IMR-90 (cell line): Measurements from ENCODE around the gene FAM110D. TPM values are rescaled to one million over a fixed set of nuclear protein-coding genes. Genes with fewer than 3 reads are reported as not detected.
A peak's percentile ranks its signal among the peaks of the same experiment; 100 is the strongest.

ENCODE experiments used
- ATAC-seq: fragments of 200-7000 bp; cut with Tn5 transposase; 2 replicates; pipeline ENCODE4 v1.9.1; 2020; ENCODE audit warnings: low read depth, mild to moderate bottlenecking, moderate library complexity
- BruUV-seq: library from RNA; stranded (reverse); fragments of 400-500 nt; replicated peaks from 2 replicates; lab custom pipeline; 2021; lab: Mats Ljungman, UMichigan
- CTCF ChIA-PET: fragments of 300-600 bp; formaldehyde crosslinking; extraction: SDS; loops from one replicate; lab custom pipeline; 2021; ENCODE audit warnings: antibody characterized with exemption; lab: Yijun Ruan, JAX
- POLR2A ChIA-PET: fragments of 300-600 bp; sonication (Branson Sonifier 250); formaldehyde crosslinking; loops from one replicate; lab custom pipeline; 2022; ENCODE audit warnings: antibody characterized with exemption; ENCODE audit not compliant: unreplicated experiment; lab: Charles Lee
- DNase-seq: peaks from one replicate; pipeline ENCODE4 v3.0.0; 2013
- H2AFZ ChIP-seq: replicated peaks from 2 replicates; pipeline ENCODE3; 2013; ENCODE audit warnings: low read length, mild to moderate bottlenecking; ENCODE audit not compliant: poor library complexity
- H2AK5ac ChIP-seq: 2 replicates; pipeline ENCODE4 v1.6.1; 2013; ENCODE audit warnings: low read depth, low read length, inconsistent platforms
- H2AK9ac ChIP-seq: replicated peaks from 2 replicates; pipeline ENCODE3; 2013; ENCODE audit warnings: mild to moderate bottlenecking, low read depth, low read length, moderate library complexity; ENCODE audit not compliant: poor library complexity
- H2BK120ac ChIP-seq: 2 replicates; pipeline ENCODE4 v1.6.1; 2013; ENCODE audit warnings: low read depth, low read length, inconsistent platforms
- H2BK15ac ChIP-seq: 3 replicates; pipeline ENCODE4 v1.6.1; 2013; ENCODE audit warnings: low read depth, low read length, inconsistent platforms
- H2BK20ac ChIP-seq: 2 replicates; pipeline ENCODE4 v1.6.1; 2013; ENCODE audit warnings: low read depth, mild to moderate bottlenecking, inconsistent platforms, low read length, moderate library complexity
- H2BK5ac ChIP-seq: 2 replicates; pipeline ENCODE4 v1.6.1; 2013; ENCODE audit warnings: mild to moderate bottlenecking, low read depth, low read length, inconsistent platforms; ENCODE audit not compliant: poor library complexity, severe bottlenecking
- H3K14ac ChIP-seq: replicated peaks from 2 replicates; pipeline ENCODE4 v1.6.1; 2013; ENCODE audit warnings: low read depth, low read length, inconsistent platforms
- H3K18ac ChIP-seq: 2 replicates; pipeline ENCODE4 v1.6.1; 2013; ENCODE audit warnings: low read depth, low read length, control low read depth
- H3K23ac ChIP-seq: 2 replicates; pipeline ENCODE4 v1.6.1; 2013; ENCODE audit warnings: low read depth, low read length, inconsistent platforms
- H3K27ac ChIP-seq: 2 replicates; pipeline ENCODE4 v1.5.1; 2013; ENCODE audit warnings: mild to moderate bottlenecking, control low read depth, low read length; ENCODE audit not compliant: insufficient read depth
- H3K27me3 ChIP-seq: 2 replicates; pipeline ENCODE4 v1.6.1; 2013; ENCODE audit warnings: low read length; ENCODE audit not compliant: control insufficient read depth, insufficient read depth
- H3K36me3 ChIP-seq: 2 replicates; pipeline ENCODE4 v1.6.1; 2013; ENCODE audit warnings: low read length, mixed read lengths; ENCODE audit not compliant: control insufficient read depth, insufficient read depth
- H3K4ac ChIP-seq: 2 replicates; pipeline ENCODE4 v1.6.1; 2013; ENCODE audit warnings: low read depth, low read length, inconsistent platforms
- H3K4me1 ChIP-seq: 2 replicates; pipeline ENCODE4 v1.6.1; 2013; ENCODE audit warnings: low read length, mixed read lengths; ENCODE audit not compliant: control insufficient read depth, insufficient read depth
- H3K4me2 ChIP-seq: 2 replicates; pipeline ENCODE4 v1.6.1; 2013; ENCODE audit warnings: low read depth, mild to moderate bottlenecking, control low read depth, low read length, moderate library complexity
- H3K4me3 ChIP-seq: 2 replicates; pipeline ENCODE4 v1.5.1; 2013; ENCODE audit warnings: low read depth, mild to moderate bottlenecking, control low read depth, low read length, moderate library complexity; ENCODE audit not compliant: insufficient read depth
- H3K56ac ChIP-seq: 2 replicates; pipeline ENCODE4 v1.6.1; 2013; ENCODE audit warnings: low read length, inconsistent platforms; ENCODE audit not compliant: insufficient read depth; ENCODE audit errors: extremely low read depth
- H3K79me1 ChIP-seq, 2 experiments: 2 replicates each; pipeline ENCODE4 v1.6.1; 2013; ENCODE audit warnings: low read length in 2 of 2, inconsistent platforms in 1 of 2, low read depth in 1 of 2
- H3K9ac ChIP-seq: 2 replicates; pipeline ENCODE4 v1.6.1; 2013; ENCODE audit warnings: low read depth, low read length, control low read depth
- H3K9me1 ChIP-seq: 2 replicates; pipeline ENCODE4 v1.6.1; 2013; ENCODE audit warnings: low read length, inconsistent platforms; ENCODE audit not compliant: insufficient read depth
- H3K9me3 ChIP-seq: 2 replicates; pipeline ENCODE4 v1.6.1; 2013; ENCODE audit warnings: low read length; ENCODE audit not compliant: control insufficient read depth, insufficient read depth
- H4K20me1 ChIP-seq: 2 replicates; pipeline ENCODE4 v1.6.1; 2013; ENCODE audit warnings: low read length, inconsistent platforms; ENCODE audit not compliant: insufficient read depth
- H4K5ac ChIP-seq: 2 replicates; pipeline ENCODE4 v1.6.1; 2013; ENCODE audit warnings: mild to moderate bottlenecking, low read depth, low read length, control low read depth
- H4K8ac ChIP-seq, 2 experiments: 2 replicates each; pipeline ENCODE4 v1.6.1; 2013; ENCODE audit warnings: low read depth in 2 of 2, low read length in 2 of 2, control low read depth in 1 of 2, inconsistent platforms in 1 of 2
- H4K91ac ChIP-seq: 2 replicates; pipeline ENCODE4 v1.6.1; 2013; ENCODE audit warnings: low read depth, low read length, inconsistent platforms; ENCODE audit not compliant: insufficient read depth
- ELK1 ChIP-seq: fragments of 150-350 bp; IDR thresholded peaks from 2 replicates; pipeline ENCODE4 v1.6.1; 2016; ENCODE audit warnings: low read depth, mild to moderate bottlenecking, low read length, moderate library complexity, borderline replicate concordance
- MXI1 ChIP-seq: IDR thresholded peaks from 2 replicates; pipeline ENCODE4 v1.6.1; 2012; ENCODE audit warnings: low read depth, mild to moderate bottlenecking, low read length, moderate library complexity, borderline replicate concordance
- NFE2L2 ChIP-seq: fragments of 150-350 bp; IDR thresholded peaks from 2 replicates; pipeline ENCODE4 v1.6.1; 2016; ENCODE audit warnings: low read depth, mild to moderate bottlenecking, low read length
- RAD21 ChIP-seq: IDR thresholded peaks from 2 replicates; pipeline ENCODE4 v1.6.1; 2012; ENCODE audit warnings: low read length, improper control_type of control experiment
- RCOR1 ChIP-seq: IDR thresholded peaks from 2 replicates; pipeline ENCODE4 v1.6.1; 2012; ENCODE audit warnings: mild to moderate bottlenecking, low read length, improper control_type of control experiment; ENCODE audit not compliant: insufficient replicate concordance
- RFX5 ChIP-seq: IDR thresholded peaks from 2 replicates; pipeline ENCODE4 v1.8.0; 2012; ENCODE audit warnings: low read depth, mild to moderate bottlenecking, low read length, moderate library complexity
- SMC3 ChIP-seq: fragments of 150-350 bp; IDR thresholded peaks from 2 replicates; pipeline ENCODE4 v1.6.1; 2016; ENCODE audit warnings: low read depth, mild to moderate bottlenecking, antibody characterized with exemption, low read length, moderate library complexity
- WGBS, 2 experiments: methylation state at CpG; one replicate each; pipeline versions ENCODE4 v1.1.5 to v1.1.7; 2013; ENCODE audit warnings: missing lambda C conversion rate in 2 of 2; ENCODE audit not compliant: insufficient read length in 1 of 2; ENCODE audit errors: extremely low coverage in 2 of 2; 5-methylcytosine and 5-hydroxymethylcytosine counted together
- dilution Hi-C: fragments of 300-500 bp; cut with HindIII; formaldehyde crosslinking; loops from one replicate; pipeline ENCODE4 v1.14.3; 2018; ENCODE audit warnings: low sequenced_read_pairs; ENCODE audit not compliant: unreplicated experiment
- in situ Hi-C: fragments of 300-500 bp; cut with MboI; formaldehyde crosslinking; loops from 3 replicates; pipeline ENCODE4 v1.14.3; 2019; ENCODE audit warnings: low sequenced_read_pairs, inconsistent platforms, mixed read lengths
- intact Hi-C: fragments of 100-400 bp; cut with micrococcal nuclease; formaldehyde crosslinking; loops from 2 replicates; pipeline ENCODE4 v1.10.0; 2022
- polyA plus RNA-seq, 3 experiments: library from polyadenylated mRNA; depleted of rRNA; stranded (reverse); fragments of >200 nt; gene quantifications; 2 replicates each; pipeline ENCODE4 v1.2.3, GENCODE V29; 2012; ENCODE audit warnings: low replicate concordance in 1 of 3
- total RNA-seq: library from RNA; depleted of rRNA; stranded (reverse); fragments of >200 nt; gene quantifications from 2 replicates; pipeline ENCODE4 v1.2.3, GENCODE V29; 2012
- TF ChIP-seq, protein P1 (sequence below): conservative IDR thresholded peaks from 2 replicates; pipeline ENCODE4 v1.5.1; 2012; ENCODE audit warnings: mild to moderate bottlenecking, low read depth, low read length, improper control_type of control experiment

Gene FAM110D
- total and polyA plus RNA-seq, 2 of the 4 experiments (the other 2 are of a cell fraction): not detected

- Histone ChIP-seq H3K4me2 (no peak within 1 kb of the TSS), H2AK5ac (no peak within 1 kb of the TSS), H3K4ac (no peak within 1 kb of the TSS), H3K79me1 (no peaks in the 10 kb centered on the region), H3K36me3 (no peaks in the 10 kb centered on the region), H2BK15ac (no peak within 1 kb of the TSS), H3K4me3 (no peak within 1 kb of the TSS), H2BK5ac (no peak within 1 kb of the TSS), H4K91ac (no peak within 1 kb of the TSS), H4K8ac (no peak within 1 kb of the TSS), H3K27ac (no peak within 1 kb of the TSS), H3K4me1 (no peaks in the 10 kb centered on the region), H4K20me1 (no peaks in the 10 kb centered on the region), H3K9me3 (no peaks in the 10 kb centered on the region), H3K56ac (no peak within 1 kb of the TSS), H2BK20ac (no peak within 1 kb of the TSS), H3K18ac (no peak within 1 kb of the TSS), H4K5ac (no peak within 1 kb of the TSS), H3K9me1 (no peaks in the 10 kb centered on the region), H2AK9ac (no peak within 1 kb of the TSS), H3K23ac (no peak within 1 kb of the TSS), H3K9ac (no peak within 1 kb of the TSS), H3K14ac (no peak within 1 kb of the TSS), H2AFZ (no peak within 1 kb of the TSS), H3K27me3 (peaks cover 16% of the 10 kb centered on the region), H2BK120ac (no peak within 1 kb of the TSS)
- WGBS, 2 experiments: 64% methylated on average over 5 of the region's 16 CpGs; no CpG with 5 or more reads in 1 of the 2 experiments
- dilution Hi-C loops (no loop called here), in situ Hi-C loops (no loop called here), intact Hi-C loops (no loop called here)
- ChIA-PET CTCF (interaction anchor here (1.1 kb wide), 1 partner anchor 89 kb away, joined by 3 read pairs; no protein-coding TSS in a partner anchor), POLR2A (no interaction called here)
- no TSS peak for BruUV-seq
- DNase-seq: no peak
- peak; percentile 14 for ATAC-seq
- peak; percentile 24 for TF ChIP-seq RAD21
- TF ChIP-seq NFE2L2: no peak
- 0 out of 2 replicates have a peak, but pooled peaks have one; percentile 16 for TF ChIP-seq SMC3
- TF ChIP-seq MXI1: no peak
- TF ChIP-seq ELK1: no peak
- TF ChIP-seq RCOR1: no peak
- no peak for TF ChIP-seq RFX5
- TF ChIP-seq, protein P1, sequence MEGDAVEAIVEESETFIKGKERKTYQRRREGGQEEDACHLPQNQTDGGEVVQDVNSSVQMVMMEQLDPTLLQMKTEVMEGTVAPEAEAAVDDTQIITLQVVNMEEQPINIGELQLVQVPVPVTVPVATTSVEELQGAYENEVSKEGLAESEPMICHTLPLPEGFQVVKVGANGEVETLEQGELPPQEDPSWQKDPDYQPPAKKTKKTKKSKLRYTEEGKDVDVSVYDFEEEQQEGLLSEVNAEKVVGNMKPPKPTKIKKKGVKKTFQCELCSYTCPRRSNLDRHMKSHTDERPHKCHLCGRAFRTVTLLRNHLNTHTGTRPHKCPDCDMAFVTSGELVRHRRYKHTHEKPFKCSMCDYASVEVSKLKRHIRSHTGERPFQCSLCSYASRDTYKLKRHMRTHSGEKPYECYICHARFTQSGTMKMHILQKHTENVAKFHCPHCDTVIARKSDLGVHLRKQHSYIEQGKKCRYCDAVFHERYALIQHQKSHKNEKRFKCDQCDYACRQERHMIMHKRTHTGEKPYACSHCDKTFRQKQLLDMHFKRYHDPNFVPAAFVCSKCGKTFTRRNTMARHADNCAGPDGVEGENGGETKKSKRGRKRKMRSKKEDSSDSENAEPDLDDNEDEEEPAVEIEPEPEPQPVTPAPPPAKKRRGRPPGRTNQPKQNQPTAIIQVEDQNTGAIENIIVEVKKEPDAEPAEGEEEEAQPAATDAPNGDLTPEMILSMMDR: peak; percentile 18; the same call in 1 of the 2 replicates
Measured at GRCh38 chr1:26190373-26190987, 31.6 kb downstream of the FAM110D start, which contains the start of gene CATSPER4. Gene CATSPER4, plus strand, starts transcription at chr1:26190602. Its CDS starts 26 bp downstream, at chr1:26190628.
